ENCODE results near the gene YEATS4.
"Not testable (repeated sequence)": the region's sequence is repeated elsewhere in the genome, so short reads cannot be mapped to it uniquely, and the experiment has no call there.

Gene YEATS4

DNA sequence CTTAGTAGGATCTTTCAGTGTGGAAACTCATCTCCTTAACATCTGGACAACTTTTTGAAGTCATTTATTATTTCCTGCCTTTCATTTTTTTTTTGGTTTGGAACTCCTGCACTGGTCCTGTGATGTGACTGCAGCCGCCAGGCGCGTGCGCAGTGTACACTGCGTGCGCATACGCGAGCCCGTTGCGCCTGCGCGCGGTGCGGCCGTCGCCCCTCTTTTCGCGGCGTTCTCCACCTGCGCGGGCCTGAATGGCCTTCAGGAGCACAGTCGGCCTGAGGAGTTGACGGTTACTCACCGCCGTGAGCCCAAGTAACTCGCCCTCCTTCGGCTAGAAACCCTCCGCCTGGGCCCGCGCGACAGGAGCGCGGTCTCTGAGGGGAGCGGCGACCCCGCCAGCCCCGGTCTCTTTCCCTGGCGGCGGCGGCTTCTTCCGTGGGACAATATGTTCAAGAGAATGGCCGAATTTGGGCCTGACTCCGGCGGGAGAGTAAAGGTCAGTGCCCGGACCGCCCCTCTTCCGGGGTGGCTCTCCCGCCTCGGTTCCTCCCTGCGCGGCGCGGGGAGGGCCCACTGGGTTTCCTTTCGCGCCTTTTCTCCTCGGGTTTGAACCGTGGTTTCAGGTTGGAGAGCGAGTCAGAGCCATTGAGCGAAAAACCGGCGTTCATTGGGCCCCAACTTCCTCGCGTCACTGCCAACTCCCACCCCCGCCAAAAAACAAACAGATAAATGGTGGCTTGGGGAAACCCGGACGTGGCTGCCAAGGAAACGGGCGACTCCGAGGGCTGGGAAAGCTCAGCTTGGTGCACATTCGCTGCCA is at the start of gene YEATS4:
Gene YEATS4, plus strand, starts transcription at position 213 of the 817 bp plus-strand sequence. Its CDS starts 230 bp downstream, at position 443.
- peak; percentile 78 to 79 for DNase-seq (ENCODE audit: low read depth in 2 of 2)

DNA sequence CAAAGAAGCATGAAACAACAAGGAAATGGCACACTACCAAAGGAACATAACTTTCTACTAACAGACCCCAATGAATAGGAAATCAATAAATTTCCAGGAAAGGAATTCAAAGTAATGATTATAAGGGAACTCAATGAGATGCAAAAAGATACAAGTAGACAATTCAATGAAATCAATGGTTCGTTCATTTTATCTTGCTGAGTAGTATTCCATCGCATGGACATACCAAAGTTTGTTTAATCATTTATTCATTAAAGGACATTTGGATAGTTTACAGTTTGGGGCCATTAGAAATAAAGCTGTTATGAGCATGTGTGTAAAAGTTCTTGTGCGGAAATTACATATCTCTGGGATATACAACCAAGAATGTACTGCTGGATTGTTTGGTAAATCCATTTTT is 46.3 kb upstream of the YEATS4 start:
- DNase-seq (ENCODE audit: low read depth in 2 of 2): no peak

DNA sequence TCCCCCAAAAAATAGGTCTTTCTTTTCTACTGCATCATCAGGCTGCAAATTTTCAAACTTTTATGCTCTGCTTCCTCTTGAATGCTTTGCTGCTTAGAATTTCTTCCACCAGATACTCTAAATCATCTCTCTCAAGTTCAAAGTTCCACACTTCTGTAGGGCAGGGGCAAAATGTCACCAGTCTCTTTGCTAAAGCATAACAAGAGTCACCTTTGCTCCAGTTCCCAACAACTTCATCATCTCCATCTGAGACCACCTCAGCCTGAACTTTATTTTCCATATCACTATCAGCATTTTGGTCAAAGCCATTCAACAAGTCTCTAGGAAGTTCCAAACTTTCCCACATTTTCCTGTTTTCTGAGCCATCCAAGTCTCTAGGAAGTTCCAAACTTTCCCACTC is 42.8 kb upstream of the YEATS4 start:
- not testable (repeated sequence) for DNase-seq (ENCODE audit: low read depth in 2 of 2)

DNA sequence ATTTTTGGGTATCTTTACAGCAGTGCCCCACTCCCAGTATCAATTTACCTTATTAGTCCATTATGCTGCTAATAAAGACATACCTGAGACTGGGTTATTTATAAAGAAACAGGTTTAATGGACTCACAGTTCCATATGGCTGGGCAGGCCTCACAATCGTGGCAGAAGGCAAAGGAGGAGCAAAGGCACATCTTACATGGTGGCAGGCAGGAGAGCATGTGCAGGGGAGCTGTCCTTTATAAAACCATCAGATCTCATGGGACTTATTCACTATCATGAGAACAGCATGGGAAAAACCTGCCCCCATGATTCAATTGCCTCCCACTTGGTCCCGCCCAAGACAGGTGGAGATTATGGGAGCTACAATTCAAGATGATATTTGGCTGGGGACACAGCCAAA is 42.3 kb upstream of the YEATS4 start:
- DNase-seq (ENCODE audit: low read depth in 2 of 2): not testable (repeated sequence)

DNA sequence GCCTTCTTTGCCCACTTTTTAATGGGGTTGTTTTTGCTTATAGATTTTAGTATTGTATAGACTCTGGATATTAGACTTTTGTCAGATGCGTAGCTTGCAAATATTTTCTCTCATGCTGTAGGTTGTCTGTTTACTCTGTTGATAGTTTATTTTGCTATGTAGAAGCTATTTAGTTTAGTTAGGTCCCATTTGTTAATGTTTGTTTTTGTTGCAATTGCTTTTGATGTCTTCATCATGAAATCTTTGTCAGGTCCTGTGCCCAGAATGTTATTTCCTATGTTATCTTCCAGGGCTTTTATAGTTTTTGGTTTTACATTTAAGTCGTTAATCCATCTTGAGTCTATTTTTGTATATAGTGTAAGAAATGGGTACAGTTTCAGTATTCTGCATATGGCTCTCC is 41.3 kb upstream of the YEATS4 start:
- no peak for DNase-seq (ENCODE audit: low read depth in 2 of 2)

DNA sequence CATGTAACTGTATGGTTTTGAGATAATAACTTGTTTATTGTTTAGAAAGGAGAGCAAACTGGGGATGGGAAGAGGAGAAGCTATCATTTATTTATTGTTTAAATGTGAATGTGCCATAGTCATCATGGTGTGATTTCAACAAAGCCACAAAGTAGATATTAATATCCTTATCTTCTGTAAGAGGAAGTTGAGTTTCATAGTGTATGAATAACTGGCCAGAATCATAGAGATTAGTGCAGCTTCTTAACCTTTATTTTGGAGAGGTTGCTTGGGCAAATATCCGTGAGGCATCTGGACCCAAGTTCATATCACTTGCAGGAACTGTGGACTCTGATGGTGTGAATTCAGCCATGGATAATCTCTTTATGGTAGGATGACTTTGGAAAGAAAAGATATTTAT is 38.2 kb upstream of the YEATS4 start:
- DNase-seq (ENCODE audit: low read depth in 2 of 2): no peak

DNA sequence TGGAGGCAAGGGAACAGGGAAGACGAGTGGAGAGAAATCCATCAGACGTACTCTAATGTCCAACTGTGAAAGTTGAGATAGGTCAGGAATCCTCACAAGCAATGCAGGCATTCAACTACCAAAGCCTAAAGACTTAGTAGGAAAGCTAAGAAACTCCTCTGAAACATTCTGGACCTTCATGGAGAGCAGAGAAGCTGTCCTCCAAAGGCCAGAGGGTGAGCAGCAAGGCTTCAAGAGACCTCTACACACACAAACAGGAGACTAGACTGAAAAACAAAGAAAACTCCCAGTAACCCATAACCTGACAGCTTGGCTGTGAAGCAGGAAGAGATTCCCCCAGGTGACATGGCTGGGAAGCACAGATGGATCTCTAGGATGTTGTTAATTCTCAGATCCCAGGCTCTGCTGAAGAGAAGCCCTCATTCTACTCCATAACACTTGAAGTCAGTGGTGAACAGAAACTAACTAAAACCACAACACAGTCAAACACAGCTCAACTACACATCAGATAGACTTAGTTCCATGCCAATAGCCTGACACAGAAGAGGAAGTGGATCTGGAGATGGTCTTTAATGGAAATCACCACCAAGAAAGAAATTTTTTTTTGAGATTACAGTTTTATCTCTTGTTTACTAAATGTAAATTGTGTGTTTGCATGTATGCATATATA is 34.6 kb upstream of the YEATS4 start:
- no peak for DNase-seq (ENCODE audit: low read depth in 2 of 2)

DNA sequence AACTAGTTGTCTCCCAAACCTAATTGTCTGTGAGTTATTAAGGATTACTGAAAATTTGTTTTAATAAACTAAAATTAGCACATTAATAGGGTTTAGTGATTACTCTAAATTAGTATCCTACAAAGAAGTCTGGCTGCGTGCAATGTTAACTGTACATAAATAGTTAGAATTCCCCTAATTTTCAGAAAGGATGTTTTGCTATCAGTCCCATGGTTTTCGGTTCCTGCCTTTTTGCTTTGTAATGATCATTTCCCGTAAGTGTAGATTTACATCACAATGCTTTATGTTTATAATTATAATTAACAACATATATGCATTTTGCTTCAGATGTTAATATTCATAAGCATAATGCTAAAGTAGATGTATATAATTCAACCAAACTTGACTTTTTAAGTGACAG is 31.1 kb upstream of the YEATS4 start:
- no peak for DNase-seq (ENCODE audit: low read depth in 2 of 2)

DNA sequence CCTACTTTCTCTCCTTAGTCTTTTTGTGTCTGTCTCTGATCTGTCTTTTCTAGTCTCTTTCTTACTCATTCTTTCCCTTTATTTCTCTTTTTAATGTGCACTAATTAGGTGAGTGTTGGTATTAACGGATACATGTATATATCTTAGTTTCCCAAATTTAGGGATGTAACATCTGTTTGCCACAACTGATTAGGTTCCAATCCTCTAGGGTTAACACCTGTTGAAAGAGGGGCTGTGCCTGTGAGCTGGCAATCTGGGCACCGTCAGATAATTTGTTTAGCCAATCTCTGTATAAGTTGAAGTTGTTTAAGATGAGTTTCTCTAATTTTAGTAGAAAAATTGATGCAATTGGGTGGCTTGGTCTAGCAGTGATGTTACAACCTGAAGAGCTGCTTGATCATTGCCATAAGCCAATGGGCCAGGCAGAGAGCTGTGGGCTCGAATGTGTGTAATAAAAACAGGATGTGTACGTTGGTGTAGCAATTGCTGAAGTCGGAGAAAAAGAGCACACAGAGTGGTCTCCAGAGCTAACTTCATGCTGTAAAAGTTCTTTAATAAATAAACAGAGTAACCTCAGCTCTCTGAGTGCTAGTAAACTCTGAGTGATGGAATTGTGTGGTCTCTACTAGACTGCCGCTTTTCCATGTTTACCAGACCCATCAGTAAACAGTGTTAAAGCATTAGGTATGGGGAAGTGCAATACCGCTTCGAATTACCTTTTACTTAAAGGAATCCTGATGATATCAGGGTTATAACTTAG is 29.7 kb upstream of the YEATS4 start:
- no peak for DNase-seq (ENCODE audit: low read depth in 2 of 2)

DNA sequence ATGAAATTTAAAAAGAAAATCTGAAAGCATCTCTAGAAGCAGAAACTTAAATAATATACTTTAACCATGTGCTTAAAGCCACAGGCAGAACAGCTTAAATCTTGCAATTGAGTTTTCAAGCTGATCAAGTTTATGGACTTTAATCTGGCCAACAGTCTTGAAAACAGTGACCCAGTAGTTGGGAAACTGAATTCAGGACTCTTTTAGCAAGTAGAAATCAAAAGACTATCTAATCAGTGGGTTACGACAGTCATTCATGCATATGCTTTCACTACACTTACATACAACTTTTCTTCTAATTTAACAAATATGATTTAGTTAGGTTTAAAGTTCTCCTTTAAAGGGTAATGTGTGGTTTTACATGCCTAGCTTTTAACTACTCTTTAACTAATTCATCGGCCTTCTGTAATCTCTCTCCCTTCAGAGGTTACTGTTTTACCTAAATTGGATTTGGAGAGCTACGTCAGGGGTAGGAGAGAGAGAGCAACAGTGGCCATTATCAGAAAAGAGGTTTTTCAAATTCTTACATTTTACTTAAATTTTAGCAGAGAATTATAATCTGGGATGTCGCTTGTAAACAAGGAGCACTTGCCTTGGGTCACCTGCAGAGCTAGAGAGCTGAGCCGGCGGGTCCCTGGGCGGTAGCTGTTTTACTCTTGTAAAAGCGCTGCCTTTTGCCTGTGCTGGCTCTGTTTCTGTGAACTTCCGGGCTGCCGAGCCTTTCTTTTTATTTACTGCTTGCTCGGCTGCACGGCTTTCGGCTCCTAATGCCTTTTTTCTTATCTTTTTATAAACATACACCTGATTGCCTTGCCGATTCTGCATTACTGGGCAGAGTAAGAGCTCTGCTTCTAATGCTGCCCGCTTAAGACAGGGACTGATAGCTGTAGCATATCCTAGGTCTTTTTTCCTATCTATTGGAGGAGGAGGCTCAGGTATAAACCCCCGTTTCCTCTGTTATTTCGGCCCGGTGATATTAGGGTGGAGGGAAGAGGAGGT is 28.8 kb upstream of the YEATS4 start:
- peak in 1 of 2 donors; percentile 38 for DNase-seq (ENCODE audit: low read depth in 2 of 2)

DNA sequence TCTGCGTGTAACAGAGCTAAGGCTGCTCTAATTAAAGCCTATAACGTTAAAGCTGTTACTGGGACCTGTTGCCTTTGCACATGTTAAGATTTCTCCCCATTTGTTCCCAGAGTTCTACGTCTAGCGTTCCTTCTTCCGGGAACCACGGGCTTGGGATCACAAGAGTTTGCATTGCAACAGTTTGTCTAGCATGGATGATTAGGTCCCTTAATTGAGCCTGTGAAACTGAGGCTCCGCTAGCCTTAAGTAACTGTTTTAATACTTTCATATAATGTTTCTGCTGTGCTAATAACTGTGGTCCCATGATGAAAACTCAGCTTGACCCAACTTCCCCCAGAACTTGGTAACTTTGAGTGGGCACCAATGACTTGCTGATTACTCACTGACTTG is 28.0 kb upstream of the YEATS4 start:
- no peak for DNase-seq (ENCODE audit: low read depth in 2 of 2)

DNA sequence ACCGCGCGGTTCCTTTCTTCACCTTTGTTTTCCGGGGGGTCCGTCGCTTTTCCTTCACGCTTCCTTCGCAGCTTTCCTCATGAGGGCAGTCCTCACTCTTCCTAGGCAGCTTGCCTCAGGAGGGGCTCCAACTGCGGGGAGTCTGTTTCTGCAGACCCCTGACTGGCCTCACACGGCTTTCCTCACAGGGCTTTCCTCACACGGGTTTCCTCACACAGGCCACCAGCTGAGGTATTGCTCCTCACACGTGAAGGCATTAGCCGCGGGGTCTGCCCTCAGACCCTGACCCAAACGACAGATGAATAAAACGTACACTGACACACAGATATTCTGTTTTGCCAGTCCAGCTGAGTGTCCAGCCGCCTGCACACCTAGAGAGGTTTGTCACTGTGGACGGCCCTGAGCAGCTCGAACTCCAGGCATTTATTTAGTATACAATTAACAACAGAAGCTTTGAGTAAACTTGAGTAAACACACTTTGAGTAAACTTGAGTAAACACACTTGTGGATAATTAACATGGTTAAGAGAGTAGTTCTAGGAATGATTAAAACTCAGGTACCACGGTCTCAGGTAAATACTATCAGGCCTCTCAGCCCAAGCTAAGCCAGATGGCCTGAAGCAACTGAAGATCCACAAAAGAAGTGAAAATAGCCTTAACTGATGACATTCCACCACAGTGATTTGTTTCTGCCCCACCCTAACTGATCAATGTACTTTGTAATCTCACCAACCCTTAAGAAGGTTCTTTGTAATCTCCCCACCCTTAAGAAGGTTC is 27.4 kb upstream of the YEATS4 start:
- no peak for DNase-seq (ENCODE audit: low read depth in 2 of 2)

DNA sequence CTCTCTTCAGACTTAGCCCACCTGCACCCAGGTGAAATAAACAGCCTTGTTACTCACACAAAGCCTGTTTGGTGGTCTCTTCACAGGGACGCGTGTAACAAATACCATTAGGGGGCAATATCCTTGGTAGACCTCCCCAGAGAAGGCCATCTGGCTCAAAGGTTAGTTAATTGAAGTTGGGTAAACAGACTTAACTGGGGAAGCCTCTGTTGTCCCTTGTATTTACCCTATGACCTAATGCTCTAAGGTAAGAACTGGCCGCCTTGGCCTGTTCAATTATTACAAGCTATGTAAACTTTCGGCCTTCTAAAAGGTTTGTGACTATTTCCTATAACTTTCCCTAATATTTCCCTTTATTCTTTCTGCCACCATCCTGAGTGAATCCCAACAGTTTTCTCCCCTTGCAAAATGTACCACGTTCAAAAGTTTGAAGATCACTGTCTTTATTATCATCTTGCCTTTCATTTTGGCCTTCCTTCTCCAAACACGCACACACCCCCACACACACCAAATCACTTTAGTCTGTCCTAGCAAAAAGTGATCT is 26.7 kb upstream of the YEATS4 start:
- no peak for DNase-seq (ENCODE audit: low read depth in 2 of 2)

DNA sequence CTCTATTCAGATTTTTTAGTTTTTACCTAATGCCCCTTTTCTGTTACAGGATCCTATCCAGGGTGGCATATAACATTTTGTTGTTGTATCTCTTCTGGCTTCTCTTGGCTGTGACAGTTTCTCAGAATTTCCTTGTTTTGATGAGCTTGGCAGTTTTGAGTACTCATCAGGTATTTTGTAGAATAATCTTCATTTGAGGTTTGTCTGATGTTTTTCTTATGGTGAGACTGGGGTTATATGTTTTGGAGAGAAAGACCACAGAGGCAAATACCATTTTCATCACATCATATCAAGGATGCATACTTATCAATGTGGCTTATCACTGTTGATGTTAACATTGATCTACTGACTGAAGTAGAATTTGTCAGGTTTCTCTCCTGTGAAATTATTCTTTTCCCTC is 25.4 kb upstream of the YEATS4 start:
- DNase-seq (ENCODE audit: low read depth in 2 of 2): no peak

DNA sequence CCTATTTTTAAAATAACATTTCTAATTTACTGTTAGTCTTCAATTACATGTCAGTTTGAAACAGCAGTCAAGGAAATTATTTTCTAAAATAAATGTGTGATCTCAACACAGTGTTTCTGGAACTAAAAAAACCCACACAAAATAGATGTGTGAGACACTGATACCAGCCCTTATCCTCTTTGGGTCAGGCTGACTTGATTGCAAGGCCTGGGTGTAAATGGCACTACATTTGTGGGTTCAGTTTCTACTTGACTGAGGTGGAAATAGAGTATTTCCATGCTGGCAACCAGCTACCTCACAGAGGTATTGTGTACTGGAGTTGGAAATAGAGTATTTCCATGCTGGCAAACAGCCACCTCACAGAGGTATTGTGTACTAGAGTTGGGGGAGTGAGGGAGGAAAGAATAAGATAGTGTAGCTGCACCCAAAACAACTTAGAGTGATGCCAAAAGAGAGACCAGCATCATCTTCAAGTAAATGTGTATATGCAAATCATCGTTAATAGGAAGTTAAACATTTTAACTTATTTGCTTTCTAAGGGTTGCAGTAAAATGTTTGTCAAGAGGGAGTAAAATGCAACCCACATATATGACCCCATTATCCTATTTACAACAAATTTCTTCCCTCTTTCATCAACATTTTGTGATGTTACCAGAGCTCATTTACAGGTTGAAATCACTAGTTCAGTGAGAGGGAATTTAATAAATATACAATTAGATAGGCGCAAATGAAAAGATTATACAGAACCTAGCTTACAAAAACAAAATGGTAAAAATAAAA is 22.0 kb upstream of the YEATS4 start:
- DNase-seq (ENCODE audit: low read depth in 2 of 2): no peak

DNA sequence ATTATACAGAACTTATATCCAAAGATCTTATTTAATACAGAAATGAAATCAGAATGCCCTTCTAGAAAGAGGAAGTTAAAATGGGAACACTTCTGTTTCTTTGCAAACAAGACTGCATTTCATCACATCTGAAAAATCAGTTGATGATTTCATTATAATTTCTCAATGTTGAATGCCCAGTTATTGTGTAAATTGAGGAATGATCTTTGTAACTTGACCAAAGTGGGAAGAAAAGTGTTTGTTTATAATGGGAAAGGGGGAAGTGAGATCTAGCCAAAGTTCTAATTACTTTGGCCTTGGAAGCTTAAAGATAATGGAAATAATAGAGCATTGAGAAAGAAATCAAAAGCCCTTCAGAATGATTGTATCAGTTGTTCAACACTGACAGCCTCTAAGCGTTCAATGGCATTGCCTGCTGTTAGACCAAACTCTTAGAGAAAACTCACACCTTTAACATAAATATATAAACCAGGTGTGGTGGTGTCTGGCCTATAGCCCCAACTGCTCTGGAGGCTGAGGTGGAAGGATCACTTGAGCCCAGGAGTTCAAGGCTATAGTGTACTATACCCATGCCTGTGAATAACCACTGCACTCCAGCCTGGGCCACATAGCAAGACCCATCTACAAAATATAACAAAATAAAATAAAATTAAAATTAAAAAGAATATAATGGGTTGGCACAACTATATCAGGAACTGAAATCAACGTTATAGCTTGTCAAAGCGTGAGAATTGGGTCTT is 21.3 kb upstream of the YEATS4 start:
- no peak for DNase-seq (ENCODE audit: low read depth in 2 of 2)

DNA sequence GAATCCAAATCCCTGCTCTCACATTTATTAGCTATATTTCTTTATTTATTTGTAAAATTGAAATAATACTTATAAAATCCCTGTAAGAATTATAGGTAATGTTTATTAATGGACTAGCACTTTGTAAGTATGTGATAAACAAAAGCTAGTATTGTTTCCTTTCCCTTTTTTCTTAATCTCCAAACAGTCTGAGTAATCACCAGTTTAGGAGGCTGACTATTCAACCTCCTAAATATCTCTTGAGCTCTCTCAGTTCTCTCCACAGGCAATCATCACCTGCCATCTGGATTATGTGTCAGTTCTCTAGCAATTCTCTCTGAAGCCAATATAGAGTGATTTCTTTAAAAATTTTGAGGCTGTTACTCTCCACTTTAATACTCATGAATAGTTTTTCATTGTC is 20.6 kb upstream of the YEATS4 start:
- no peak for DNase-seq (ENCODE audit: low read depth in 2 of 2)

DNA sequence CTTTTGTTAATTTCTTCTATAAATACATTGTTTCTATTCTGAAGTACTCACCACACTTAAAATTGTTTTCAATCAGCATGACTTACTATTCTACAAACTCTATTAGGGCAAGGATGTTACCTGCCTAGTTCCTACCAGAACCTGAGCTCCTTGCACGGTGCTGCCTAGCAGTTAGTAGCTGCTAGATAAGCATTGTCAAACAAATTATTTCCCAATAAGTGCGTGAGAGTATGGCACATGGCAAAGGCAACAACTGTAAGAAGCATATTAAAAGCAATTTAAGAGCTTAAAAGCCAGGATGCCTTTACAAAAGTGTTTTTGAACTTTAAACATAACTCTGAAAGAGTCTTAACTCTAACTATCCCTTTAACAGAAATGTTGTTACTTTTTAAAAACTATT is 19.5 kb upstream of the YEATS4 start:
- no peak for DNase-seq (ENCODE audit: low read depth in 2 of 2)

DNA sequence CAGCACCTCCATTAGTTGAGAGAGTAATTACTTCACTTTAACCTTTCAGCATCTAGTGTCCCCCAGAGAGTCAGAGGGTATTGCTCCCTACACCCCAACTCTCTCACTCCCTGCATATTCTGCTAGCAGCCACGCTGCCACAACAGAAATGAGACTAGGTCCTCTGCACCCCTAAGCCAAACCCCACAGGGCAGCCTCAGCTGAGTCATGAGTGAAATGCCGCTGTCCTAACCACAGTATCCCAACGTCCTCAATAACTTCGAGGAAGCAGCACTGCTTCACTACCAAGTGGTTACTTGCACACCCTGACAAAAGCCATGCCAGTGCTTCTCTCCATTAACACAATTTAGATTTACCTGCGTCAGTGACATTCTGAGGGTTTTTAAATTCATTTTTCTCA is 18.2 kb upstream of the YEATS4 start:
- DNase-seq (ENCODE audit: low read depth in 2 of 2): no peak
